ENCODE measurements around the gene PKN3.

Gene PKN3

GRCh38 chr9:128716581-128717254, 14.4 kb downstream of the PKN3 start:
- no peak for DNase-seq (ENCODE audit: low read depth in 2 of 2)

DNA sequence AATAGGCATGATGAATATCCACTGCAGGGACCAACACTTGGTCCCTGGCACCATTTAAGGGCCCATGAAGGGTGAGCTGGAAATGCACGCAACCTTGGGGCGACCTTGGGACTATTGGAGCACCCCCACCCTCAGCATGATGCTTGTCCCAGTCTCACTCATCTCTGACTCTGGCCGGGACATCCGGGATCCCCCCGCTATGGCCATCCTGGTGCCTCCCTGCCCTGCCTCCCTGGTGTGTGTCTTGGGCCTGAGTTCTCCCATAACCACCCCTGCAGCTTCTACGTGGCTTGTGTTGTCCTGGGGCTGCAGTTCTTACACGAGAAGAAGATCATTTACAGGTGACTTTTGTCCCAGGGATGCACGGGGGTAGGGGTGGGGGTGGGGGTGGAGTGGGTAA, 15.7 kb downstream of the PKN3 start:
- DNase-seq (ENCODE audit: low read depth in 2 of 2), result no peak

- no peak for DNase-seq (ENCODE audit: low read depth in 2 of 2)
Observed at GRCh38 chr9:128718475-128718874, 16.2 kb downstream of the PKN3 start.

DNA sequence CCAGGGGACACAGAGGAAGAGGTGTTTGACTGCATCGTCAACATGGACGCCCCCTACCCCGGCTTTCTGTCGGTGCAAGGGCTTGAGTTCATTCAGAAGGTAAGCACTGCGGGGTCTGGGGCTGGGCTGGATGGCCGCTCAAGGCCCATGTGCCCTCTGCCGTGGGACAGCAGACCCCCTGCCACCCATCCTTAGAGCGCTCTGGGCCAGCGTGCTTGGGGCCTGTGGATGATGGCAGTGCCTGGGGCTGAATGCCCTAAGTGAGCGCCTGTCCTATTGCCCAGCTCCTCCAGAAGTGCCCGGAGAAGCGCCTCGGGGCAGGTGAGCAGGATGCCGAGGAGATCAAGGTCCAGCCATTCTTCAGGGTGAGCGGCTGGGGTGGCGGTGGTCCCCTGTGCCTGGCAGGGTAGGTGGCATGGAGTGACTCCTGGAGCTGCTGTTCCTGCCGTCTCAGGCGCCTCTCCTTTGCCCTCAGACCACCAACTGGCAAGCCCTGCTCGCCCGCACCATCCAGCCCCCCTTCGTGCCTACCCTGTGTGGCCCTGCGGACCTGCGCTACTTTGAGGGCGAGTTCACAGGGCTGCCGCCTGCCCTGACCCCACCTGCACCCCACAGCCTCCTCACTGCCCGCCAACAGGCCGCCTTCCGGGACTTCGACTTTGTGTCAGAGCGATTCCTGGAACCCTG, 17.8 kb downstream of the PKN3 start:
- DNase-seq (ENCODE audit: low read depth in 2 of 2), result no peak

DNA sequence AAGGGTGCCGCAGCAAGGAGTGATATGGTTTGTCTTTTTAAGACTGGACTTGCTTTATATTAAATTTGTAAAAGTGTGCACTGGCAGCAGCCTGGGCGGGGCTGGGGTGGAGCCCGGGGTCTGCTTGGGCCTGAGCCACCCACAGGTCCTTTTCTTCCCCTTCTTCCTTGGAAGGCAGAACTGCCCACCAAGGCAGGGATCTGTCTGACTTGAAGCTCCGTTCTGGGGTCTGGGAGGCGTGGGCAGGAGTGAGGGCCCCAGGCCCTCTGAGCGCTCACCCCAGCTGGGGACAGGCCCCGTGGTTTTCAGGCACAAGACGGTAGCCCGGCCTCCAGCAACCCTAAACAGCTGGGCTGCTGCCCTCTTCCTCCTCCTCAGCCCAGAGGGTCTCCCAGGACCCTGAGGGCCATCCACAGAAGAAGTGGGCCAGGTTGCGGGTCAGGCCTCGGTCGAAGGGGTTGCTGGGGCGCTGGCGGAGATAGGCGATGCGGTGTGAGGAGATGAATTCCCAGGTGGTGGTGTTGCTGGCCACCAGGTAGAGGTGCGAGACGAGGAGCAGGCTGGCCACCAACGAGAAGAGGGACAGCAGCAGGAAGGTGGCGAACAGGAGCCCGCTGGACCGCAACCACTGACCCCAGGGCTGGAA, 18.7 kb downstream of the PKN3 start:
- no peak for DNase-seq (ENCODE audit: low read depth in 2 of 2)

DNA sequence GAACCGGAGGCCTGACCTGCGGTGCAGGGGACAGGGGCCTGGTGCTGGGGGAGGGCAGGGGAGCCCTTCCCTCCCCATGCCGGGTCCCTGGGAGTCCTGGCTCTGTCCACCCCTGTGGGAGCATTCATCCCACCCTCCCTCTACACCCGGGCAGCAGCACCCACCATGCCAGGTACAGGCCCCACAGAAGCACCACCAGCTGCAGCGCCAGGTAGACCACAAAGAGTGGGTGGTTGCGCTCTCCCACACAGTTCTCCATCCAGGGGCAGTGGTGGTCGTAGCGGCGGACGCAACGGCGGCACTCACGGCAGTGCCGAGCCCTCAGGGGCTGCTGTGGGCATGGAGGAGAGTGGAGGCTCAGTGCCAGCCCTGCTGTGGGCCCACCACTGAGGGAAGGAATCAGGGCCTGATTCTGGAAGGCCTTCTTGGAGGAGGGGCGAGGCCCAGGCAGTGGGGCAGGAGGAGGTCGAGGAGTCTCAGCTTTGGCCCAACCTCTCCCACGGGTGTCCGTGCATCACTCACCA, 19.2 kb downstream of the PKN3 start:
- DNase-seq (ENCODE audit: low read depth in 2 of 2), result no peak

DNA sequence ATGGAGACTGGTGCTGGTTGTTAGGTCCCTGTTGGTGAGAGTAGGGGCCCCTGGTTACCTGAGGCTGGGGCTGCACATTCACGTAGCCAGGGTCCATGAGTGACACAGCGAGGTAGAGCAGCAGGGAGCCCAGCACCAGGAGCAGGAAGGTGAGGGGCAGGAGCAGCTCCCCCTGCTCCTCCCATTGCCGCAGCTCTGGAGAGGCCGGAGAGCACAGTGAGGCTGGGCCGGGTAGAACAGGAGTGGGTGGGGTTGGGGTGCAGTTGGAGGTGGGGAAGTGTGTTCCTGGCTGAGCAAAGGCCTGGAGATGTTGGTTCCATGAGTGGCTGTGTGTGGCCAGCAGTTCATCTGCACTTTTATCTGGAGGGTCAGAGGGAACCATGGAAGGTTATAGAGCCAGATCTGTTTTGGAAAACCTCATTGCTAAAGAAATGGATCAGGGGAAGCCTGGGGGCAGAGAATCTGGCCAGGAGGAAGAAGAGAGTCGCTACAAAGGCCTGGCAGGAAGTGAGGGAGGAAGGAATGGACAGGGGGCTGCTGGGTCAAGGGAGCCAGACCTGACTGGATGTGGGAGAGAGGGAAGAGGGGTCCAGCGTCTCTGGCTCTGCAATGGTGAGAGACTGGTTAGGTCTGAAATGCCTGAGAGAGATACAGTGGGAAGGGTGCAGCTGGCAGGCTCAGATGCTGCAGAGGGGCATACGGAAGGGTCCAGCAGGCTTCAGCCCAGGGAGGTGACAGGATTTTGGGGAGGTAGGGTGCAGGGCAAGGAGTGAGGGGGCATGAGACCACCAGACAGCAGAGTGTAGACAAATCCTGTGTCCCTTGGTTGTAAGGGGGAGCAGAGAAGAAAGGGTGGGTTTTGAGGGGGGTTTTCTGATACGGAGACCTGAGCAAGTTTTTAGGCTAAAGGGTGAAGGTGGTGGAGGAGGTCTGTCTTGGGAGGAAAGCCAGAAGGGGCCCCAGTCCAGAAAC, 20.4 kb downstream of the PKN3 start:
- no peak for DNase-seq (ENCODE audit: low read depth in 2 of 2)

DNA sequence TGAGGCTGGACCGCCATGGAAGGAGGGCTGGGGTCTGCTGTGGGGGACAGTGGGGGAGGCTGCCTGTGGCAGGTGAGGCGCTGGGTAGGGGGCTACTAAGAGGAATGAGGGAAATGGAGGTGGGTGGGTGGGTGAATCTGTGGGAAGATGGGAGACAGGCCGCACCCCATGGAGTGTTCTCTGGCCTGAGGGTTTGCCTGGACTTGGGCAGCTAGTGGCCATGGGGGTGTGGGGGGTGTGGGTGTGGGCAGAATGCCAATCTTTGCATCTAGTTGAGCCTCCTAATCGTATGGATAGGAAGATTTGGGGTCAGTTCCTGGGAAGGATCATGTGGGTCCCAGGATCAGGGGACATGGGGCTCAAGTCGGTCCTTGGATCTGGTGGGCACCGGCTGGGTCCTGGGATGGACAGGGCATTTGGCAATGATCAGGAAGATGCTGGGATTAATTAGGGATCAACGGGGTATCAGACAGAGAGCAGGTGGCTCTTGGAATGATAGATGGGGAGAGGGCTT, 21.1 kb downstream of the PKN3 start:
- no peak for DNase-seq (ENCODE audit: low read depth in 2 of 2)

DNA sequence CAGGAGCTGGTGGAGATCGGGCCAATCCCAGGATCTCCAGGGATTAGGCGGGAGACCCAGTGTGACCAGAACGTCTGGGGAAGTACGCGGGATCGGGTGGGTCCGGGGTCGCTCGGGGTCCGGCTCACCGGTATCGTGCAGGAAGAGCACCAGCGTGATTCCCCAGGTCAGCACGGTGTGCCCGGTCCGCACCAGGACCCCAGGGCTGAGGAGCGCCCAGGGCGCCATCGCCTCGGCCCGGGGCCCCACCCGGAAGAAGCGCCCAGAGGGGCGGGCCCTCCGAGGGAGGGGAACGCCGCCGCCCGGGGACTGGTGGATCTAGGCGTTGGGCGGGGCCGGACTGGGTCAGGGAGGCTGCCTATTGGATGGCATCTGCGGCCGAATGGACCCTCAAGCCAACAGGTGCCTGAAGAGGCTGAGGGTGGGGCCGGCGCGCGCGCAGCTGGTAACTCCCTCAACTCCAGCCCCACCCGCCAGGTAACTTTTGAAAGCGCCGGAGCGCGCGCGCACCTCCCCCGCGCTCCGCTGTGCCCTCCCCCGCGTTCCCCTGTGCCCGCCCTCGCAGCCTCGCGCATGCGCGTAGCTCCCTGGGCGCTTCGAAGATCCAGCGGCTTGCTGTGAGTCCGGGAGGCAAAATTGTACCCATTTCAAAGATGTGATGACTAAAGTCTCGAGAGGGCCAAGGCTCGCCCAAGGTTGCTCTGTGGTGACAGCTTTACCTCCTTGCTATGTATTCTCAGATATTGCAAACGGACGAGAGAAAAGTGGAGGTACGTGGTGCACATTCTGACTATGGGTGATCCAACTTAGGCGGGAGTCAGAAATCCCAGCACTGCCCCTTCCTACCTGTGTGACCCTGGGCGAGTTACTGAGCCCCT, 21.8 kb downstream of the PKN3 start, which contains the start of gene ZDHHC12:
TSS of gene ZDHHC12 (minus strand) at position 262 of the 878 bp plus-strand sequence. CDS start at position 228, 34 bp downstream.
- peak; percentile 99 to 100 for DNase-seq (ENCODE audit: low read depth in 2 of 2)

- peak in 1 of 2 donors; percentile 42 for DNase-seq (ENCODE audit: low read depth in 2 of 2)
Observed at GRCh38 chr9:128724744-128725211, 22.5 kb downstream of the PKN3 start.

DNA sequence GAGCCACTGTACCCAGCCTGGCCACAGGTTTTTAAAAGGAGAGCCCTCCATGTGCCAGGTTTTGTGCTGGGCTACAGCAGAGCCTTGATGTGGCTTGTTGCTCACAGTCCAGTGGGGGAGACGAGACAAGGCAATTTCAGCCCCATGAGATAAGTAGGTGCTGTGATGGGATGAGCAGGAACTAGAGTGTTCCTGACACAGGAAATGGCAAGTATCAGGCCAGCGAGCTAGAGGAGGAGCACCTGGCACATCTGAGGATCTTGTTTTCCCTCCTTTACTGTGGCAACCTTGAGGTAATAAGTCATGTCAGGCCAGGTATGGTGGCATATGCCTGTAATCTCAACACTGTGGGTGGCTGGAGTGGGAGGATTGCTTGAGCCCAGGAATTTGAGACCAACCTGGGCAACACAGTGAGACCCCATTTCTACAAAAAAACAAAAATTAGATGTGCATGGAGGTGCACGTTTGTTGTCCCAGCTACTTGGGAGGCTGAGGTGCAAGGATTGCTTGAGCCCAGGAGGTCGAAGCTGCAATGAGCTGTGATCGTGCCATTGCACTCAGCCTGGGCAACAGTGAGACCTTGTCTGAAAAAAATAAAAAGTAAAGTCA, 25.4 kb downstream of the PKN3 start:
- no peak for DNase-seq (ENCODE audit: low read depth in 2 of 2)

- no peak for DNase-seq (ENCODE audit: low read depth in 2 of 2)
Observed at GRCh38 chr9:128728298-128728697, 26.0 kb downstream of the PKN3 start.

- no peak for DNase-seq (ENCODE audit: low read depth in 2 of 2)
Observed at GRCh38 chr9:128729302-128729701, 27.0 kb downstream of the PKN3 start.

GRCh38 chr9:128729766-128730517, 27.6 kb downstream of the PKN3 start:
- no peak for DNase-seq (ENCODE audit: low read depth in 2 of 2)

- no peak for DNase-seq (ENCODE audit: low read depth in 2 of 2)
Observed at GRCh38 chr9:128731093-128731492, 28.8 kb downstream of the PKN3 start.

DNA sequence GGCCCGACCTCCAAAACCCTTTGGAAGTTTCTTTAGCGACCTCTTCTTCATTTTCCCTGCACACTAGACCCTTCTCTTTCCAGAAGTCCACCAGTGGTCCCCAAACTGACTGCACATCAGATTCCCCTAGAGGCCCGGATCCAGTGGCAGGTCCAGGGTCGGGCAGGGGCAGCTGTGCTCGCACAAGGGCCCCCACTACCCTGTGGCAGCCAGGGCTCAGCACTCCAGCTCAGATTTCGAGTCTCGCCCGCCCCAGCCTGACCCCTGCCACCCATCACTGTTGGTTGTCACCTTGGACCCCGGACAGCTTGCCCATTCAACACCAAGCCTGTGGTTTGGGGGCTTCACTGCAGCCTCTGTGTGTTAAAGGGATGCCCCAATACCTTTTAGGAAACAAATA, 29.4 kb downstream of the PKN3 start:
- DNase-seq (ENCODE audit: low read depth in 2 of 2), result no peak

DNA sequence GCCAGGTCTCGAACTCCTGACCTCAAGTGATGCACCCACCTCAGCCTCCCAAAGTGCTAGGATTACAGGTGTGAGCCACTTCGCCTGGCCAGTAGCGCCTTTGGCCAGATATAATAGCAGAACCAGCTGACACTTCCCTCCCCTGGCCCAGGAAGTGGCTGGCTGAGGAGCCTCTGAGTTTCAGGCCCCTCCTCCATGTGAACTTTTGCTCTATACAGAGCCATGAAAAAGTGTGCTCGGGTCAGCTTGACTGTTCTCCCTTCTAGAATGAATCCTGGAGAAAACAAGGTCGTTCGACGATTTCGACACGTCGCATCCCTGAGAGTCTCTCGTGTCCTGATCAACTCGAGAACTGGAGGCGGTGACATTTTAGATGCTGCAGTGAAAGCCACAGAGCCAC, 30.3 kb downstream of the PKN3 start:
- no peak for DNase-seq (ENCODE audit: low read depth in 2 of 2)

DNA sequence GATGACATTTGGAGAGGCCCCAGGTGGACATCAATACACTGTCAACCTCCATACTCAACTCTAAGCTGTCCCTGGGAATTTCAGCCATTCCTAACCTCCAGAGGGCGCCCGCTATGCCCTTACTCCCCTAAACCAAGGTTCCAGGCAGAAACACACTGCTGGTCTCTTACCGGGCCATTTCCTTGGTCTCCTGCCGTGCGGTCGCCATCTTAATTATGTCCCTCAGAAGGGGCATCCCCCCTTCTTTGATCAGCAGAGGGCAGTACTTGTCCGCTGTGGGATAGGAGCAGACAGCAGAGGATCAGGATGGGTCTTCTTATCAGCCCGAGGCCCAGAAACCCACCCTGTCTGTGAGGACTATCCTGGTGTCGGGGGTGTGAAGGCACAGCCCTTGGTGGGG, 31.0 kb downstream of the PKN3 start:
- no peak for DNase-seq (ENCODE audit: low read depth in 2 of 2)

- no peak for DNase-seq (ENCODE audit: low read depth in 2 of 2)
Observed at GRCh38 chr9:128735373-128735772, 33.1 kb downstream of the PKN3 start.

Measured in stimulated activated CD4-positive, alpha-beta T cell treated with anti-CD3 and anti-CD28 coated beads, Interleukin-15, amount 100 ng/mL, for 48 hours (primary cell).